IMR-90 (cell line): ENCODE results near the gene PLCL2. TPM values are rescaled to one million over a fixed set of nuclear protein-coding genes. Genes with fewer than 3 reads are reported as not detected.

Experiments
- ATAC-seq: fragments of 200-7000 bp; cut with Tn5 transposase; 2 replicates; pipeline ENCODE4 v1.9.1; 2020; ENCODE audit warnings: low read depth, mild to moderate bottlenecking, moderate library complexity
- BruUV-seq: library from RNA; stranded (reverse); fragments of 400-500 nt; replicated peaks from 2 replicates; lab custom pipeline; 2021; lab: Mats Ljungman, UMichigan
- CTCF ChIA-PET: fragments of 300-600 bp; formaldehyde crosslinking; extraction: SDS; loops from one replicate; lab custom pipeline; 2021; ENCODE audit warnings: antibody characterized with exemption; lab: Yijun Ruan, JAX
- POLR2A ChIA-PET: fragments of 300-600 bp; sonication (Branson Sonifier 250); formaldehyde crosslinking; loops from one replicate; lab custom pipeline; 2022; ENCODE audit warnings: antibody characterized with exemption; ENCODE audit not compliant: unreplicated experiment; lab: Charles Lee
- DNase-seq: peaks from one replicate; pipeline ENCODE4 v3.0.0; 2013
- H2AFZ ChIP-seq: replicated peaks from 2 replicates; pipeline ENCODE3; 2013; ENCODE audit warnings: low read length, mild to moderate bottlenecking; ENCODE audit not compliant: poor library complexity
- H2AK5ac ChIP-seq: 2 replicates; pipeline ENCODE4 v1.6.1; 2013; ENCODE audit warnings: low read depth, low read length, inconsistent platforms
- H2AK9ac ChIP-seq: replicated peaks from 2 replicates; pipeline ENCODE3; 2013; ENCODE audit warnings: mild to moderate bottlenecking, low read depth, low read length, moderate library complexity; ENCODE audit not compliant: poor library complexity
- H2BK120ac ChIP-seq: 2 replicates; pipeline ENCODE4 v1.6.1; 2013; ENCODE audit warnings: low read depth, low read length, inconsistent platforms
- H2BK15ac ChIP-seq: 3 replicates; pipeline ENCODE4 v1.6.1; 2013; ENCODE audit warnings: low read depth, low read length, inconsistent platforms
- H2BK20ac ChIP-seq: 2 replicates; pipeline ENCODE4 v1.6.1; 2013; ENCODE audit warnings: low read depth, mild to moderate bottlenecking, inconsistent platforms, low read length, moderate library complexity
- H2BK5ac ChIP-seq: 2 replicates; pipeline ENCODE4 v1.6.1; 2013; ENCODE audit warnings: mild to moderate bottlenecking, low read depth, low read length, inconsistent platforms; ENCODE audit not compliant: poor library complexity, severe bottlenecking
- H3K14ac ChIP-seq: replicated peaks from 2 replicates; pipeline ENCODE4 v1.6.1; 2013; ENCODE audit warnings: low read depth, low read length, inconsistent platforms
- H3K18ac ChIP-seq: 2 replicates; pipeline ENCODE4 v1.6.1; 2013; ENCODE audit warnings: low read depth, low read length, control low read depth
- H3K23ac ChIP-seq: 2 replicates; pipeline ENCODE4 v1.6.1; 2013; ENCODE audit warnings: low read depth, low read length, inconsistent platforms
- H3K27ac ChIP-seq: 2 replicates; pipeline ENCODE4 v1.5.1; 2013; ENCODE audit warnings: mild to moderate bottlenecking, control low read depth, low read length; ENCODE audit not compliant: insufficient read depth
- H3K27me3 ChIP-seq: 2 replicates; pipeline ENCODE4 v1.6.1; 2013; ENCODE audit warnings: low read length; ENCODE audit not compliant: control insufficient read depth, insufficient read depth
- H3K36me3 ChIP-seq: 2 replicates; pipeline ENCODE4 v1.6.1; 2013; ENCODE audit warnings: low read length, mixed read lengths; ENCODE audit not compliant: control insufficient read depth, insufficient read depth
- H3K4ac ChIP-seq: 2 replicates; pipeline ENCODE4 v1.6.1; 2013; ENCODE audit warnings: low read depth, low read length, inconsistent platforms
- H3K4me1 ChIP-seq: 2 replicates; pipeline ENCODE4 v1.6.1; 2013; ENCODE audit warnings: low read length, mixed read lengths; ENCODE audit not compliant: control insufficient read depth, insufficient read depth
- H3K4me2 ChIP-seq: 2 replicates; pipeline ENCODE4 v1.6.1; 2013; ENCODE audit warnings: low read depth, mild to moderate bottlenecking, control low read depth, low read length, moderate library complexity
- H3K4me3 ChIP-seq: 2 replicates; pipeline ENCODE4 v1.5.1; 2013; ENCODE audit warnings: low read depth, mild to moderate bottlenecking, control low read depth, low read length, moderate library complexity; ENCODE audit not compliant: insufficient read depth
- H3K56ac ChIP-seq: 2 replicates; pipeline ENCODE4 v1.6.1; 2013; ENCODE audit warnings: low read length, inconsistent platforms; ENCODE audit not compliant: insufficient read depth; ENCODE audit errors: extremely low read depth
- H3K79me1 ChIP-seq, 2 experiments: 2 replicates each; pipeline ENCODE4 v1.6.1; 2013; ENCODE audit warnings: low read length in 2 of 2, inconsistent platforms in 1 of 2, low read depth in 1 of 2
- H3K9ac ChIP-seq: 2 replicates; pipeline ENCODE4 v1.6.1; 2013; ENCODE audit warnings: low read depth, low read length, control low read depth
- H3K9me1 ChIP-seq: 2 replicates; pipeline ENCODE4 v1.6.1; 2013; ENCODE audit warnings: low read length, inconsistent platforms; ENCODE audit not compliant: insufficient read depth
- H3K9me3 ChIP-seq: 2 replicates; pipeline ENCODE4 v1.6.1; 2013; ENCODE audit warnings: low read length; ENCODE audit not compliant: control insufficient read depth, insufficient read depth
- H4K20me1 ChIP-seq: 2 replicates; pipeline ENCODE4 v1.6.1; 2013; ENCODE audit warnings: low read length, inconsistent platforms; ENCODE audit not compliant: insufficient read depth
- H4K5ac ChIP-seq: 2 replicates; pipeline ENCODE4 v1.6.1; 2013; ENCODE audit warnings: mild to moderate bottlenecking, low read depth, low read length, control low read depth
- H4K8ac ChIP-seq, 2 experiments: 2 replicates each; pipeline ENCODE4 v1.6.1; 2013; ENCODE audit warnings: low read depth in 2 of 2, low read length in 2 of 2, control low read depth in 1 of 2, inconsistent platforms in 1 of 2
- H4K91ac ChIP-seq: 2 replicates; pipeline ENCODE4 v1.6.1; 2013; ENCODE audit warnings: low read depth, low read length, inconsistent platforms; ENCODE audit not compliant: insufficient read depth
- BHLHE40 ChIP-seq: fragments of 150-350 bp; IDR thresholded peaks from 2 replicates; pipeline ENCODE4 v1.6.1; 2016; ENCODE audit warnings: mild to moderate bottlenecking, low read depth, low read length
- CEBPB ChIP-seq: IDR thresholded peaks from 2 replicates; pipeline ENCODE4 v1.6.1; 2012; ENCODE audit warnings: low read depth, low read length, improper control_type of control experiment
- CHD1 ChIP-seq: IDR thresholded peaks from 2 replicates; pipeline ENCODE4 v1.6.1; 2012; ENCODE audit warnings: low read depth, low read length, improper control_type of control experiment
- CTCF ChIP-seq: conservative IDR thresholded peaks from 2 replicates; pipeline ENCODE4 v1.5.1; 2012; ENCODE audit warnings: mild to moderate bottlenecking, low read depth, low read length, improper control_type of control experiment
- ELK1 ChIP-seq: fragments of 150-350 bp; IDR thresholded peaks from 2 replicates; pipeline ENCODE4 v1.6.1; 2016; ENCODE audit warnings: low read depth, mild to moderate bottlenecking, low read length, moderate library complexity, borderline replicate concordance
- FOS ChIP-seq: fragments of 150-350 bp; IDR thresholded peaks from 2 replicates; pipeline ENCODE4 v1.6.1; 2016; ENCODE audit warnings: low read depth, low read length
- MAFK ChIP-seq: IDR thresholded peaks from 2 replicates; pipeline ENCODE4 v1.6.1; 2012; ENCODE audit warnings: low read depth, low read length, improper control_type of control experiment
- MAZ ChIP-seq: IDR thresholded peaks from 2 replicates; pipeline ENCODE4 v1.6.1; 2012; ENCODE audit warnings: low read depth, mild to moderate bottlenecking, low read length, improper control_type of control experiment, moderate library complexity, borderline replicate concordance
- MXI1 ChIP-seq: IDR thresholded peaks from 2 replicates; pipeline ENCODE4 v1.6.1; 2012; ENCODE audit warnings: low read depth, mild to moderate bottlenecking, low read length, moderate library complexity, borderline replicate concordance
- NFE2L2 ChIP-seq: fragments of 150-350 bp; IDR thresholded peaks from 2 replicates; pipeline ENCODE4 v1.6.1; 2016; ENCODE audit warnings: low read depth, mild to moderate bottlenecking, low read length
- POLR2A ChIP-seq: IDR thresholded peaks from 2 replicates; pipeline ENCODE4 v1.6.1; 2012; ENCODE audit warnings: mild to moderate bottlenecking, low read depth, low read length
- RAD21 ChIP-seq: IDR thresholded peaks from 2 replicates; pipeline ENCODE4 v1.6.1; 2012; ENCODE audit warnings: low read length, improper control_type of control experiment
- RFX5 ChIP-seq: IDR thresholded peaks from 2 replicates; pipeline ENCODE4 v1.8.0; 2012; ENCODE audit warnings: low read depth, mild to moderate bottlenecking, low read length, moderate library complexity
- SMC3 ChIP-seq: fragments of 150-350 bp; IDR thresholded peaks from 2 replicates; pipeline ENCODE4 v1.6.1; 2016; ENCODE audit warnings: low read depth, mild to moderate bottlenecking, antibody characterized with exemption, low read length, moderate library complexity
- WGBS, 2 experiments: methylation state at CpG; one replicate each; pipeline versions ENCODE4 v1.1.5 to v1.1.7; 2013; ENCODE audit warnings: missing lambda C conversion rate in 2 of 2; ENCODE audit not compliant: insufficient read length in 1 of 2; ENCODE audit errors: extremely low coverage in 2 of 2; 5-methylcytosine and 5-hydroxymethylcytosine counted together
- dilution Hi-C: fragments of 300-500 bp; cut with HindIII; formaldehyde crosslinking; loops from one replicate; pipeline ENCODE4 v1.14.3; 2018; ENCODE audit warnings: low sequenced_read_pairs; ENCODE audit not compliant: unreplicated experiment
- in situ Hi-C: fragments of 300-500 bp; cut with MboI; formaldehyde crosslinking; loops from 3 replicates; pipeline ENCODE4 v1.14.3; 2019; ENCODE audit warnings: low sequenced_read_pairs, inconsistent platforms, mixed read lengths
- intact Hi-C: fragments of 100-400 bp; cut with micrococcal nuclease; formaldehyde crosslinking; loops from 2 replicates; pipeline ENCODE4 v1.10.0; 2022
- polyA plus RNA-seq, 3 experiments: library from polyadenylated mRNA; depleted of rRNA; stranded (reverse); fragments of >200 nt; gene quantifications; 2 replicates each; pipeline ENCODE4 v1.2.3, GENCODE V29; 2012; ENCODE audit warnings: low replicate concordance in 1 of 3
- total RNA-seq: library from RNA; depleted of rRNA; stranded (reverse); fragments of >200 nt; gene quantifications from 2 replicates; pipeline ENCODE4 v1.2.3, GENCODE V29; 2012

Gene PLCL2
- total and polyA plus RNA-seq, 2 of the 4 experiments (the other 2 are of a cell fraction) = 0.92 to 3.8 TPM

GRCh38 chr3:16990163-16990562 lies 105.4 kb downstream of the PLCL2 start:
- no peak overlapping the region for H3K27ac ChIP-seq
- no peak overlapping the region for H3K4me2 ChIP-seq
- no peak for ATAC-seq
- no peak overlapping the region for H2BK20ac ChIP-seq
- H3K56ac ChIP-seq = no peak overlapping the region
- H4K8ac ChIP-seq = no peak overlapping the region
- no peak overlapping the region for H2BK120ac ChIP-seq
- H3K14ac ChIP-seq = no peak overlapping the region
- no peak overlapping the region for H3K18ac ChIP-seq
- intact Hi-C loops (no loop called here), in situ Hi-C loops (no loop called here), dilution Hi-C loops (no loop called here)
- H3K36me3 ChIP-seq = no peaks in the 10 kb centered on the region
- H3K4me3 ChIP-seq = no peak overlapping the region
- H3K79me1 ChIP-seq = no peaks in the 10 kb centered on the region
- H3K9me1 ChIP-seq = no peaks in the 10 kb centered on the region
- no peaks in the 10 kb centered on the region for H4K20me1 ChIP-seq
- no peak overlapping the region for H2AK9ac ChIP-seq
- H3K4ac ChIP-seq = no peak overlapping the region
- no peak overlapping the region for H2AK5ac ChIP-seq
- no CpG with 5 or more reads among the region's 1 CpG for WGBS, 2 experiments
- POLR2A ChIA-PET = no interaction called here
- no peak overlapping the region for H3K9ac ChIP-seq
- no peaks in the 10 kb centered on the region for H3K9me3 ChIP-seq
- no peak for DNase-seq
- no TSS peak for BruUV-seq
- H2BK5ac ChIP-seq = no peak overlapping the region
- no peak overlapping the region for H3K23ac ChIP-seq
- no peak for TF ChIP-seq POLR2A
- no peak for TF ChIP-seq FOS
- no peak for TF ChIP-seq RAD21
- no peak for TF ChIP-seq ELK1
- no peak for TF ChIP-seq MAZ
- TF ChIP-seq BHLHE40 = no peak
- TF ChIP-seq RFX5 = no peak
- TF ChIP-seq CTCF = no peak
- no peak for TF ChIP-seq NFE2L2
- no peak for TF ChIP-seq MXI1
- TF ChIP-seq SMC3 = no peak
- TF ChIP-seq CEBPB = no peak
- no peak for TF ChIP-seq CHD1
- no peak for TF ChIP-seq MAFK
- no peak overlapping the region for H2AFZ ChIP-seq
- no peak overlapping the region for H4K91ac ChIP-seq
- no peak overlapping the region for H2BK15ac ChIP-seq
- H4K5ac ChIP-seq = no peak overlapping the region
- H3K4me1 ChIP-seq = no peaks in the 10 kb centered on the region
- CTCF ChIA-PET = no interaction called here
- no peaks in the 10 kb centered on the region for H3K27me3 ChIP-seq
